ENCODE results near the gene IQCM. TPM values are rescaled to one million over a fixed set of nuclear protein-coding genes. Genes with fewer than 3 reads are reported as not detected.

The IQCM gene, protein sequence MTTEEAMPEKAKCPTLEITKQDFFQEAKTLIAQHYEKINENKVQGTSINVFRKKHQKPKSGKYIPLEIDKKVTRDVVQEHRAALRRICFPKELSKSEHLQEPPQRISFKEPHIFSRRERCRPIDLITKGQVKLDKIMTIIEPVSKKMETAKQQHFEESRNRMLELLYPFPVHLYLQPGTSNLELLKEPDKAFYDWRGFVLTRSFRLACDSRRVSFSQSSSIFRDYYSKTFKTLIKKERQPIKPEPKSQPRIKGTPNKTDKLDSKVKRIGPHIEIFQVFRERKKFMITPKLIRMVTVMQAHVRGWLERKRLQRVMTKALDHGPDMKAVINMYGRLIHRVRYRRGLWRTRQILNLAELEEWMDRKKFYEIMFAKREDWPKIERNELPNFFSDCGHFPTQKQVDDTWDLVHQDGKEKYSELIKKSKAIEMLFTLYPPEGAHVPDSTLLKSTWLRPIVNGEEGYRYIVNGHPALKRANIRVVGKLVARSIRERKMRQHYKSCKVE
- 0.17 and 0.18 TPM in 2 replicates for total RNA-seq (2014; rRNA removed; shearing (Covaris generic))

DNA sequence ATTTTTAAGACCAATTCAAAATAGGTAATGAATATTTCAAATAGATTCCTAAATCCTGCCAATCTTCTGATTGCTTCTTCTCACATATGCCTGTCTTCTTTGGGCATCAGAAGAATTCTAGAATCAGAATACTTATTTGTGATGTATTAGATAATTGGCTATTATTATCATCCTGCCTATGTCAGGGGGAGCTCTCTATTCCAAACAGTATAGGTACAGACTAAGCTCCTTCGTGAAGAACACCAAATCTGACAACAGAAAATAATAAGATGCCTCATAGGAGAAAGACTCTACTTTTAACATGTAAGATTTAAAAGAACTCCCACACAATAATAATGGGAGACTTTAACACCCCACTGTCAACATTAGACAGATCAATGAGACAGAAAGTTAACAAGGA lies at the start of gene IQCM:
IQCM (minus strand) TSS at position 101 of the 400 bp plus-strand sequence. CDS start 73,152 bp downstream, outside the sequence.
- no peak for DNase-seq
- H3K27me3 ChIP-seq (ENCODE audit: control insufficient read depth, insufficient read depth, low read length): no peaks in the 10 kb centered on the region
- H3K36me3 ChIP-seq (replicated peaks; ENCODE audit: control insufficient read depth, insufficient read depth, low read length): no peaks in the 10 kb centered on the region
- no peak within 1 kb of the TSS for H3K4me3 ChIP-seq (ENCODE audit: insufficient read depth, low read depth, low read length)

DNA sequence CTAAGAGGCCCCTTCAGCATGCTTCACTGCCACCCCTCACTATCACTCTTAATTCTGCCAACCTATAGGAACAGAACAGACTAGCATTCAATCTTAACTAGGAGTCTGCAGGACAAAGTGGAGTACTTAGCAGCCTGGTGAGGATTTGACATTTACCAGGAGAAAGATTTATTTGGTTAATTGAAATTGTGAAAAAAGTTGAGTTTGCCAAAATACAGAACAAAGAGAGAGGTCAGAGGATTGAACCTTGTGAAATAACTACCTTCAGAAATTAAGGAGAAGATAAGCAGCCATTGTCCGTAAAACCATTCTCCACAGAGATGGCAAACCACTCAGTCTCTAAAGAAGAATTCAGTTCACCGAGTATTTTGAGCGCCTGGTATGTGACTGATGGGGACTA lies 41.8 kb upstream of the IQCM start:
- Histone ChIP-seq H3K27me3 (ENCODE audit: control insufficient read depth, insufficient read depth, low read length) (no peaks in the 10 kb centered on the region), H3K4me3 (ENCODE audit: insufficient read depth, low read depth, low read length) (no peak overlapping the region), H3K36me3 (replicated peaks; ENCODE audit: control insufficient read depth, insufficient read depth, low read length) (no peaks in the 10 kb centered on the region)
- DNase-seq: no peak

DNA sequence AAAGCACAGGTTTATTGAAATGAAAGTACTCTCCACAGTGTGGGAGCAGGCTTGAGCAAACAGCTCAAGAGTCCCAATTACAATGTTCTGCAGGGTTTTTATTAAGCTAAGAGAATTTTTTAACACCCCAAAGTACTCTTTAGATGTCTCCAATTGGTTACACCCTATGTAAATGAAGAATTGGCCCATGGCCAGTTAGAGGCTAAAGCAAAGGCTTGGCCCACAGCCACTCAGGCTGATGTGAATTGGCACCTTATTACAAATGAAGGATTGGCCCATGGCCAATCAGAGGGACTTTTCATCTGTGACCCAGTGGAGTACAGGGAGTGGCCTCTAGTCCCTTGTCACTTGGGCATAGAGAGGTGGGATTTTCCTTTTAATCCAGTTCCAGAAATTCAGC lies 30.1 kb upstream of the IQCM start:
- Histone ChIP-seq H3K36me3 (replicated peaks; ENCODE audit: control insufficient read depth, insufficient read depth, low read length) (no peaks in the 10 kb centered on the region), H3K27me3 (ENCODE audit: control insufficient read depth, insufficient read depth, low read length) (no peaks in the 10 kb centered on the region), H3K4me3 (ENCODE audit: insufficient read depth, low read depth, low read length) (no peak overlapping the region)
- no peak for DNase-seq

DNA sequence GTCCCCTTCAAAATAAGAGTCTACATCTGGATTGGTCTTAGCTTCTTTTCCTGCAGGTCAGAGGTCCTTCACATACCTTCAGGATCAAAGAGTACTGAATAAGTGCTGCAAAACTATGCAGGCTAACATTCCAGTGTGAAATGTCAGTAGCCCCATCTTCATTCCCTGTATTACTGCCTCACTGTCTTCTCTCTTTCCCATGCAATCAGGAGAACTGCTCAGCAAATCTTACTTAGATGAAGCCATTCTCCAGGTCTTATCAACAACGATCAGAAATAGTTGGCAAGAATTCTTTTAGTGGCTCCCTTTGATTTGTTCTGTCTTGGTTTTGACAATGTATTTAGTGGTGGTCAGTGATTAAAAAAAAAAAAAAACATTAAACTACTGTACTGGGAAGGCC lies 26.0 kb upstream of the IQCM start:
- H3K36me3 ChIP-seq (replicated peaks; ENCODE audit: control insufficient read depth, insufficient read depth, low read length): no peaks in the 10 kb centered on the region
- DNase-seq: no peak
- no peaks in the 10 kb centered on the region for H3K27me3 ChIP-seq (ENCODE audit: control insufficient read depth, insufficient read depth, low read length)
- H3K4me3 ChIP-seq (ENCODE audit: insufficient read depth, low read depth, low read length): no peak overlapping the region

DNA sequence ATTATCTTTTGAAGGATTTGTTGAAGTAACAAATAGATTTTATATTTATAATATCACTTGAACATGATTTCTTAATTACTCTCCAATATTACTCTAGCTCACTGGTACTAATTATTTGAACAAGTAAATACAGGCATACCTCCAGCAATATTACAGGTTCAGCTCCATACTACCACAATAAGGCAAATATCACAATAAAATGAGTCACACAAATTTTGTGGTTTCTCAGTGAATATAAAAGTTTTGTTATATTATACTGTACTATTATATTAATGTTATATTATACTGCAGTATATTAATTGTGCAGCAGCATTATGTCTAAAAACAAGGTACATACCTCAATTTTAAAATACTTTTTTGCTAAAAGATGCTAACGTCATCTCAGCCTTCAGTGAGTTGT lies 22.4 kb upstream of the IQCM start:
- no peaks in the 10 kb centered on the region for H3K27me3 ChIP-seq (ENCODE audit: control insufficient read depth, insufficient read depth, low read length)
- DNase-seq: no peak
- no peak overlapping the region for H3K4me3 ChIP-seq (ENCODE audit: insufficient read depth, low read depth, low read length)
- H3K36me3 ChIP-seq (replicated peaks; ENCODE audit: control insufficient read depth, insufficient read depth, low read length): no peaks in the 10 kb centered on the region

GRCh38 chr4:149836546-149836945 lies 20.9 kb upstream of the IQCM start:
- no peaks in the 10 kb centered on the region for H3K27me3 ChIP-seq (ENCODE audit: control insufficient read depth, insufficient read depth, low read length)
- H3K4me3 ChIP-seq (ENCODE audit: insufficient read depth, low read depth, low read length): no peak overlapping the region

DNA sequence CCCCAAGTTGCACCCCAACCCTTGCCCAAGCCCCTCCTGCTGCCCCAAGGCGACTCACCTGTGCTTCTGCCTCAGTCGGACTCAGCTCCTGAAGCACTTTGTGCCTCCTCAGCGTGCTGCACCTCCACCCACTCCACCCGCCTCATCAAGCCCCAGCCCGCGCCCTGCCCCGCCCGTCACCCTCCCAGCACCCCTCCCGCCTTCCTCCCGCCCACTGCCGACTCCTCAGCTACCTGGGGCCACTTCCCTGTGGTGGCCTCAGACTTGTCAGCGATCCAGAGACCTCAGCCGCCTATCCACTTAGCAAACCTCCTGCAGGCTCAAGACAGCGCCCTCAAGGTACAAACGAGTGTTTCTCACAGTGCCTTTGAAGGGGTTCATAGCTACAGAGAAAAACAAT lies 19.6 kb upstream of the IQCM start:
- Histone ChIP-seq H3K36me3 (replicated peaks; ENCODE audit: control insufficient read depth, insufficient read depth, low read length) (no peaks in the 10 kb centered on the region), H3K27me3 (ENCODE audit: control insufficient read depth, insufficient read depth, low read length) (no peaks in the 10 kb centered on the region), H3K4me3 (ENCODE audit: insufficient read depth, low read depth, low read length) (no peak overlapping the region)
- no peak for DNase-seq

More at GRCh38 chr4:149836546-149836945, 20.9 kb upstream of the IQCM start:
- no peaks in the 10 kb centered on the region for H3K36me3 ChIP-seq (replicated peaks; ENCODE audit: control insufficient read depth, insufficient read depth, low read length)
- DNase-seq: no peak

GRCh38 chr4:149831656-149832208 lies 16.1 kb upstream of the IQCM start:
- no peak for DNase-seq
- Histone ChIP-seq H3K4me3 (ENCODE audit: insufficient read depth, low read depth, low read length) (no peak overlapping the region), H3K27me3 (ENCODE audit: control insufficient read depth, insufficient read depth, low read length) (no peaks in the 10 kb centered on the region), H3K36me3 (replicated peaks; ENCODE audit: control insufficient read depth, insufficient read depth, low read length) (no peaks in the 10 kb centered on the region)

GRCh38 chr4:149830823-149831222 lies 15.2 kb upstream of the IQCM start:
- DNase-seq: no peak

DNA sequence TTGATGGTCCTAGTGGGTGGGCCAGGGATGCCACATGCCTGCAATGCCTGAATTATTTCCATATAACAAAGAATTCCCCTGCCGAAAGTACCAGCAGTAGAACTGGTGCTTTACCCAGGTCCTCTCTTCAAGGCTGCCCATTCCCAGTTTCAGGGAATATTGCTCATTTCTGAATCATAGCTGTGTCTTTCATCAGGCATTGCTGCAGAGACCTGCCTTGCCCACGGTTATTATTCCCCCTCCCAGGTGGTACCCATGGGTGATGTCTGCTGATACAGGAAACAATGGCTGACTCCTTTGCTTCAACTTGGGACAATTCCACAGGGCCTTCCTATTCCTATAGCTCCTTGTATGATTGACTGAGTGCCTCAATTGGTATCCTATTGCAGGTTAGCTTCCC lies 9.7 kb upstream of the IQCM start:
- H3K36me3 ChIP-seq (replicated peaks; ENCODE audit: control insufficient read depth, insufficient read depth, low read length): no peaks in the 10 kb centered on the region
- H3K4me3 ChIP-seq (ENCODE audit: insufficient read depth, low read depth, low read length): no peak overlapping the region
- DNase-seq: no peak
- H3K27me3 ChIP-seq (ENCODE audit: control insufficient read depth, insufficient read depth, low read length): no peaks in the 10 kb centered on the region

More at GRCh38 chr4:149830823-149831222, 15.2 kb upstream of the IQCM start:
- no peaks in the 10 kb centered on the region for H3K36me3 ChIP-seq (replicated peaks; ENCODE audit: control insufficient read depth, insufficient read depth, low read length)
- no peaks in the 10 kb centered on the region for H3K27me3 ChIP-seq (ENCODE audit: control insufficient read depth, insufficient read depth, low read length)
- no peak overlapping the region for H3K4me3 ChIP-seq (ENCODE audit: insufficient read depth, low read depth, low read length)

DNA sequence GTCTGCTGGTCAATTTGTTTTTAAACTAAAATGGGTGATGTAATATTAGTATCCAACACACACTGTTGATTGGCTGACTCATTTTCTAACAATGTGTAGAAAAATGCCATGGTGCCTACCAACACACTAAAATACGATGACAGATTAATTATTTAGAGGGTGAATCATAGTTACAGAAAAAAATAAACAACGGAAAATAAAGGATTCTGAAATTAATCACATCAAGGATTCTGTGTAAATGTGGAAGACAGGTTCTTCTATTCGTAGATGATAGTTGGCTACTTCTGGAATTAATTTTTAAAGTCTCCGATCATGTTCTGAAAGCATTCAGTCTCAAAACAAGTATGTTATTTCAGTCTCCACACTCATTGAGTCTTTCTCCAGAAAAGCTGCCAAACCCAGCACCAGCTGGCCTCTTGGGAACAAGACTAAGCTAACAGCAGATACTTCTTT lies 8.2 kb upstream of the IQCM start:
- no peak for DNase-seq
- Histone ChIP-seq H3K36me3 (replicated peaks; ENCODE audit: control insufficient read depth, insufficient read depth, low read length) (no peaks in the 10 kb centered on the region), H3K4me3 (ENCODE audit: insufficient read depth, low read depth, low read length) (no peak overlapping the region), H3K27me3 (ENCODE audit: control insufficient read depth, insufficient read depth, low read length) (no peaks in the 10 kb centered on the region)

DNA sequence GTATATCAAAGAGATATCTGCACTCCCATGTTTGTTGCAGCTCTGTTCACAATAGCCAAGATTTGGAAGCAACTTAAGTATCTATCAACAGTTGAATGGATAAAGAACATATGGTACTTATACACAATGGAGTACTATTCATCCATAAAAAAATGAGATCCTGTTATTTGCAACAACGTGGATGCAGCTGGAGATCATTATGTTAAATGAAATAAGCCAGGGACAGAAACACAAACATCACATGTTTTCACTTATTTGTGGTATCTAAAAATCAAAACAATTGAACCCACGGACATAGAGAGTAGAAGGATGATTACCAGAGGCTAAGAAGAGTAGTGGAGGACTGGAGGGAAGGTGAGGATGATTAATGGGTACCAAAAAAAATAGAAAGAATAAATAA lies 14.2 kb downstream of the IQCM start:
- DNase-seq: no peak
- Histone ChIP-seq H3K4me3 (ENCODE audit: insufficient read depth, low read depth, low read length) (no peak overlapping the region), H3K27me3 (ENCODE audit: control insufficient read depth, insufficient read depth, low read length) (no peaks in the 10 kb centered on the region), H3K36me3 (replicated peaks; ENCODE audit: control insufficient read depth, insufficient read depth, low read length) (no peaks in the 10 kb centered on the region)

DNA sequence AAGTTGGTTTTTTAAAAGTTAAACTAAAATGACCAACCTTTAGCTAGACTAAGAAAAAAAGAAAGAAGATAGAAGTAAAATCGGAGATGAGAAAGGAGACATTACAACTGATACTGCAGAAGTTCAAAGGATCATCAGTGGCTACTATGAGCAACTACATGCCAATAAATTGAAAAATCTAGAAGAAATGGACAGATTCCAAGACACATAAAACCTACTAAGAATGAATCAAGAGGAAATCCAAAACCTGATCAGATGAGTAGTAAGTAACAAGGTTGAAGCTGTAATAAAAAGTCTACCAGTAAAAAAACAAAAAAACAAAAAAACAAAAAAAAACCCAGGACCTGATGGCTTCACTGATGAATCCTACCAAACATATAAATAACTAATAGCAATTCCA lies 16.1 kb downstream of the IQCM start:
- Histone ChIP-seq H3K4me3 (ENCODE audit: insufficient read depth, low read depth, low read length) (no peak overlapping the region), H3K27me3 (ENCODE audit: control insufficient read depth, insufficient read depth, low read length) (no peaks in the 10 kb centered on the region), H3K36me3 (replicated peaks; ENCODE audit: control insufficient read depth, insufficient read depth, low read length) (no peaks in the 10 kb centered on the region)
- DNase-seq: no peak

DNA sequence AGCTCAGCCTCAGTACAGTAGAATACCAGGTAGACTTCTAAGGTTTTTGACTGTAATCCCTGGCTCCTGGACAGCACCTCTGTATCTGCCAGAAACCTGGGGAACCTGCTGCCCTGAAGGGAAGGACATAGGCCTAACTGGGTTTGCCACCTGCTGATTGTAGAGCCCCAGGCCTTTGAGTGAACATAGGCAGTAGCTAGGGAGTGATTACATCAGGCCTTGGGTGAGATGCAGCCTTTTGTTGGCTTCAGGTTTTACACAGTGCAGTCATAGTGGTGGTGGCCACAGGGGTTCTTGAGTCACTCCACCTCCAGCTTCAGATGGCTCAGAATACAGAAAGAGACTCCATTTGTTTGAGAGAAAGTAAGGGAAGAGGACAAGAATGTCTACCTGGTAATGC lies 19.3 kb downstream of the IQCM start:
- no peak for DNase-seq
- Histone ChIP-seq H3K4me3 (ENCODE audit: insufficient read depth, low read depth, low read length) (no peak overlapping the region), H3K36me3 (replicated peaks; ENCODE audit: control insufficient read depth, insufficient read depth, low read length) (no peaks in the 10 kb centered on the region), H3K27me3 (ENCODE audit: control insufficient read depth, insufficient read depth, low read length) (no peaks in the 10 kb centered on the region)

DNA sequence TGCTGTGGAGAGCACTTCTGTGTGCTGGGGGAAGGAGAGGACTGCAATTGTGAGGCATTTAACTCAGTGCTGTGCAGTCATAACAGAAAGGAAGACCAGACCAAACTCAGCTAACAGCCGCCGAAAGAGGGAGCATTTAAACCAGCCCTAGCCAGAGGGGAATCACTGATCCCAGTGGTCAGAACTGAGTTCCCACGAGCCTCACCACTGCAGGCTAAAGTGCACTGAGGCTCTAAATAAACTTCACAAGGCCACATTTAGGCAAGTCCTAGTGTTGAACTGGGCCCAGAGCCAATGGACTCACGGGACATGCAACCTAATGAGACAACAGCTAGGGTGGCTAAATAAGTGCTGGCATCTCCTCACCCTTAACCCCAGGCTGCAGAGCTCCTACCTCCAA lies 20.4 kb downstream of the IQCM start:
- DNase-seq: no peak
- no peak overlapping the region for H3K4me3 ChIP-seq (ENCODE audit: insufficient read depth, low read depth, low read length)
- H3K36me3 ChIP-seq (replicated peaks; ENCODE audit: control insufficient read depth, insufficient read depth, low read length): no peaks in the 10 kb centered on the region
- no peaks in the 10 kb centered on the region for H3K27me3 ChIP-seq (ENCODE audit: control insufficient read depth, insufficient read depth, low read length)
